Kasumi-1 (cell line): ENCODE results near the gene SESTD1.
"Not testable (repeated sequence)": the region's sequence is repeated elsewhere in the genome, so short reads cannot be mapped to it uniquely, and the experiment has no call there.

Source experiments
- DNase-seq, 2 experiments: peaks; one replicate each; lab custom pipeline; 2025; lab: John Stamatoyannopoulos, UW

The SESTD1 gene

GRCh38 chr2:179268277-179268925 is 3.8 kb upstream of the SESTD1 start:
- peak; percentile 29 to 32 for DNase-seq

- no peak for DNase-seq
These were observed 1.6 kb upstream of the SESTD1 start for GRCh38 chr2:179266271-179266670.

- peak in 1 of 2 experiments; percentile 44 for DNase-seq
These were observed 464 bp upstream of the SESTD1 start for GRCh38 chr2:179265082-179265510.

- peak; percentile 79 to 83 for DNase-seq
These were observed 925 bp downstream of the SESTD1 start for GRCh38 chr2:179263446-179264367.

GRCh38 chr2:179263015-179263414 is 1.6 kb downstream of the SESTD1 start:
- DNase-seq, result no peak

GRCh38 chr2:179262077-179262660 is 2.5 kb downstream of the SESTD1 start:
- no peak for DNase-seq

GRCh38 chr2:179261151-179261825 is 3.3 kb downstream of the SESTD1 start:
- no peak for DNase-seq

GRCh38 chr2:179260224-179260623 is 4.4 kb downstream of the SESTD1 start:
- no peak for DNase-seq

- DNase-seq, result no peak
These were observed 9.5 kb downstream of the SESTD1 start for GRCh38 chr2:179255129-179255528.

GRCh38 chr2:179253226-179253625 is 11.4 kb downstream of the SESTD1 start:
- DNase-seq, result no peak

- no peak for DNase-seq
These were observed 12.2 kb downstream of the SESTD1 start for GRCh38 chr2:179252423-179252822.

- DNase-seq, result no peak
These were observed 12.8 kb downstream of the SESTD1 start for GRCh38 chr2:179251870-179252269.

- no peak for DNase-seq
These were observed 13.7 kb downstream of the SESTD1 start for GRCh38 chr2:179250848-179251504.

GRCh38 chr2:179250095-179250494 is 14.5 kb downstream of the SESTD1 start:
- DNase-seq, result no peak

- no peak for DNase-seq
These were observed 16.6 kb downstream of the SESTD1 start for GRCh38 chr2:179248024-179248348.

- no peak for DNase-seq
These were observed 17.2 kb downstream of the SESTD1 start for GRCh38 chr2:179247318-179248023.

- not testable (repeated sequence) for DNase-seq
These were observed 18.8 kb downstream of the SESTD1 start for GRCh38 chr2:179245843-179246242.

- DNase-seq, result no peak
These were observed 21.6 kb downstream of the SESTD1 start for GRCh38 chr2:179243046-179243445.

- DNase-seq, result no peak
These were observed 23.9 kb downstream of the SESTD1 start for GRCh38 chr2:179240481-179241451.

- no peak for DNase-seq
These were observed 24.8 kb downstream of the SESTD1 start for GRCh38 chr2:179239838-179240237.
